Endothelial cell (in vitro differentiated cells): ENCODE data around the gene GOLGA8J. TPM values are rescaled to one million over a fixed set of nuclear protein-coding genes. Genes with fewer than 3 reads are reported as not detected.
"Not testable (repeated sequence)": the region's sequence is repeated elsewhere in the genome, so short reads cannot be mapped to it uniquely, and the experiment has no call there.

Source experiments
- DNase-seq: peaks from one replicate; pipeline ENCODE4 v3.0.0; 2021; ENCODE audit warnings: low spot score
- H3K27ac Mint-ChIP-seq: one replicate; pipeline ENCODE4 v1.8.0; 2021; ENCODE audit warnings: mixed read lengths, inconsistent platforms; ENCODE audit not compliant: unreplicated experiment
- H3K27me3 Mint-ChIP-seq: one replicate; pipeline ENCODE4 v1.8.0; 2021; ENCODE audit warnings: mild to moderate bottlenecking, moderate library complexity, mixed read lengths, inconsistent platforms; ENCODE audit not compliant: unreplicated experiment
- H3K36me3 Mint-ChIP-seq: one replicate; pipeline ENCODE4 v1.8.0; 2021; ENCODE audit warnings: mild to moderate bottlenecking, low read depth, mixed read lengths, inconsistent platforms; ENCODE audit not compliant: unreplicated experiment
- H3K4me1 Mint-ChIP-seq: one replicate; pipeline ENCODE4 v1.8.0; 2021; ENCODE audit warnings: mild to moderate bottlenecking, mixed read lengths, inconsistent platforms; ENCODE audit not compliant: unreplicated experiment
- H3K4me3 Mint-ChIP-seq: one replicate; pipeline ENCODE4 v1.8.0; 2021; ENCODE audit warnings: mild to moderate bottlenecking, mixed read lengths, inconsistent platforms; ENCODE audit not compliant: unreplicated experiment
- H3K9me3 Mint-ChIP-seq: one replicate; pipeline ENCODE4 v1.8.0; 2021; ENCODE audit warnings: mixed read lengths, inconsistent platforms; ENCODE audit not compliant: unreplicated experiment
- CTCF ChIP-seq: fragments of 200-600 bp; sonication (generic); IDR thresholded peaks from one replicate; pipeline ENCODE4 v1.5.0; 2021; ENCODE audit warnings: antibody characterized with exemption; ENCODE audit not compliant: unreplicated experiment
- long read RNA-seq: library from polyadenylated mRNA; unstranded; transcript quantifications from one replicate; pipeline ENCODE4 v2.0.0, GENCODE V29; 2020; ENCODE audit not compliant: unreplicated experiment
- total RNA-seq: library from RNA; stranded (reverse); fragmentation: NEBNext Ultra II Directional; extraction: Animal tissue kit (Norgen Biotek cat#: 25700); gene quantifications from one replicate; pipeline ENCODE4 v1.2.1, GENCODE V29; 2021; ENCODE audit not compliant: unreplicated experiment

Gene GOLGA8J
- total RNA-seq, result not detected
- long read RNA-seq, result 0 reads

GRCh38 chr15:30082655-30083054 lies at the start of gene GOLGA8J:
TSS of gene GOLGA8J (plus strand) at chr15:30082955. CDS start at chr15:30083053, 98 bp downstream.
- not testable (repeated sequence) for DNase-seq, H3K4me3 Mint-ChIP-seq, H3K27ac Mint-ChIP-seq, H3K4me1 Mint-ChIP-seq, H3K27me3 Mint-ChIP-seq, H3K9me3 Mint-ChIP-seq, H3K36me3 Mint-ChIP-seq

GRCh38 chr15:30033211-30033610 lies 49.5 kb upstream of the GOLGA8J start:
- TF ChIP-seq CTCF, result no peak
- H3K9me3 Mint-ChIP-seq, result no peaks in the 10 kb centered on the region
- DNase-seq, result no peak
- no peak overlapping the region for H3K27ac Mint-ChIP-seq
- no peaks in the 10 kb centered on the region for H3K27me3 Mint-ChIP-seq
- no peak overlapping the region for H3K4me3 Mint-ChIP-seq
- H3K4me1 Mint-ChIP-seq, result no peaks in the 10 kb centered on the region
- H3K36me3 Mint-ChIP-seq, result no peaks in the 10 kb centered on the region

- no peak for DNase-seq
- no peaks in the 10 kb centered on the region for H3K36me3 Mint-ChIP-seq
These were observed 49.0 kb upstream of the GOLGA8J start for GRCh38 chr15:30033763-30034162.

GRCh38 chr15:30036036-30036703 lies 46.6 kb upstream of the GOLGA8J start:
- H3K27ac Mint-ChIP-seq, result no peak overlapping the region
- no peak for DNase-seq
- no peaks in the 10 kb centered on the region for H3K4me1 Mint-ChIP-seq
- TF ChIP-seq CTCF, result no peak
- H3K4me3 Mint-ChIP-seq, result no peak overlapping the region
- H3K9me3 Mint-ChIP-seq, result no peaks in the 10 kb centered on the region
- H3K27me3 Mint-ChIP-seq, result peaks cover 2% of the 10 kb centered on the region
- no peaks in the 10 kb centered on the region for H3K36me3 Mint-ChIP-seq

More at GRCh38 chr15:30033763-30034162, 49.0 kb upstream of the GOLGA8J start:
- H3K27ac Mint-ChIP-seq, result no peak overlapping the region
- no peak for TF ChIP-seq CTCF
- no peak overlapping the region for H3K4me3 Mint-ChIP-seq
- no peaks in the 10 kb centered on the region for H3K27me3 Mint-ChIP-seq
- H3K4me1 Mint-ChIP-seq, result no peaks in the 10 kb centered on the region
- H3K9me3 Mint-ChIP-seq, result no peaks in the 10 kb centered on the region

GRCh38 chr15:30038667-30039523 lies 43.9 kb upstream of the GOLGA8J start:
- Mint-ChIP-seq H3K27ac (no peak overlapping the region), H3K4me1 (no peaks in the 10 kb centered on the region)
- no peak for DNase-seq

More at GRCh38 chr15:30038667-30039523, 43.9 kb upstream of the GOLGA8J start:
- Mint-ChIP-seq H3K9me3 (no peaks in the 10 kb centered on the region), H3K36me3 (no peaks in the 10 kb centered on the region), H3K4me3 (no peak overlapping the region), H3K27me3 (peaks cover 2% of the 10 kb centered on the region)
- no peak for TF ChIP-seq CTCF
